GM12878 (cell line): ENCODE measurements around the gene GALC. TPM values are rescaled to one million over a fixed set of nuclear protein-coding genes. Genes with fewer than 3 reads are reported as not detected.
A peak's percentile ranks its signal among the peaks of the same experiment; 100 is the strongest.

Experiments used
- GABPA ChIP-seq: IDR thresholded peaks from 2 replicates; pipeline ENCODE4 v1.6.1; 2014; ENCODE audit warnings: antibody characterized with exemption, low read depth, mild to moderate bottlenecking, inconsistent platforms
- POU2F2 ChIP-seq: IDR thresholded peaks from 3 replicates; pipeline ENCODE4 v1.6.1; 2011; ENCODE audit warnings: low read depth, mild to moderate bottlenecking, low read length, borderline replicate concordance
- RFX5 ChIP-seq: IDR thresholded peaks from 2 replicates; pipeline ENCODE4 v1.6.1; 2011; ENCODE audit warnings: low read depth, low read length, improper control_type of control experiment
- STAT1 ChIP-seq: fragments of 450-650 bp; conservative IDR thresholded peaks from 2 replicates; pipeline ENCODE4 v1.6.1; 2014; ENCODE audit warnings: antibody characterized with exemption, mild to moderate bottlenecking
- SUPT20H ChIP-seq: IDR thresholded peaks from 2 replicates; pipeline ENCODE4 v1.6.1; 2011; ENCODE audit warnings: low read depth, mild to moderate bottlenecking, low read length, moderate library complexity, borderline replicate concordance; ENCODE audit not compliant: control insufficient read depth
- polyA plus RNA-seq, 11 experiments: library from polyadenylated mRNA; depleted of rRNA in 4 of 11; unstranded in 6 of 11; stranded (reverse) in 5 of 11; fragments of >200 nt; fragmentation: Nextera tagmentation in 4 of 11; fragmentation: Illumina TruSeq in 1 of 11; extraction: Ambion mirVana in 4 of 11; extraction: Trizol in 1 of 11; gene quantifications; 1 replicate in 1 of 11; 2 replicates in 10 of 11; pipeline versions ENCODE4 v1.2.1 to v1.2.3, GENCODE V29; 2011 to 2016; ENCODE audit warnings: inconsistent platforms in 2 of 11, missing spikeins in 2 of 11, low read depth in 1 of 11
- total RNA-seq, 4 experiments: library from RNA; depleted of rRNA in 3 of 4; stranded (reverse); fragments of >200 nt in 3 of 4; fragmentation: Illumina TruSeq in 1 of 4; extraction: Trizol in 1 of 4; gene quantifications; 2 replicates each; pipeline versions ENCODE4 v1.2.1 to v1.2.3, GENCODE V29; 2013 to 2021
- TF ChIP-seq, protein P1 (sequence below): fragments of 450-650 bp; formaldehyde crosslinking; IDR thresholded peaks from 2 replicates; pipeline ENCODE4 v1.4.0; 2022; ENCODE audit warnings: mild to moderate bottlenecking, moderate library complexity
- TF ChIP-seq, protein P2 (sequence below): IDR thresholded peaks from 2 replicates; pipeline ENCODE4 v1.6.1; 2011; ENCODE audit warnings: mild to moderate bottlenecking, low read depth, low read length, moderate library complexity; ENCODE audit not compliant: insufficient replicate concordance
- TF ChIP-seq, protein P3 (sequence below): fragments of 450-650 bp; formaldehyde crosslinking; IDR thresholded peaks from 2 replicates; pipeline ENCODE4 v1.4.0; 2020; ENCODE audit warnings: mild to moderate bottlenecking, moderate library complexity

The GALC gene
- total and polyA plus RNA-seq, 10 of the 15 experiments (the other 5 are each of a cell fraction or from before 2014, with no cell fraction given): 1.3 to 14.0 (median 4.5) TPM

DNA sequence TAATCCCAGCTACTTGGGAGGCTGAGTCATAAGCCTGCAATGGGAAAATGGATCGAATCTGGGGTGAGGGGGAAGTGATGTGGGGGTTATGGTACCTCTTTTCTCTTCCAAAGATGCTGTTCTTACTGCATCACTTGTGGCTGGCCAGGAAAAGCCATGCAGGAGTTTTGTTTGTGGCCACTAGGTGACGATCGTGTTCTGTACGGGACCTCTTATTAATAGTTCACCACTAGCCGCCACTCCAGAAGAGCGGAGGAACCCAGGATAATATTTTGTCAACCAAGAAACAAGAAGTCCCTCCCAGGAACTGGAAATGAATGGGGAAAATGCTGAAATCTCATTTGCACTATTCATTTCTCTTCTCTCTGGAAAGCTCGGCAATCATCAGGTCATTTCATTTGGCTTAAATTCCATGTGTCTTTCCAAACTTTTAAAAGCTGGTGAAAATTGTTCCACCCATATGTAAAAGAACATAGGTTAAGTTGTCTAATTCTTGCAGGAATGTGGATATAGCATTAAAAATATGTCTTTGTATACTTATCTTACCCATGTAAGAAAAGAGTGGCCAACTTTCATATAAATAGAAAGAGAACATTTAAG, 20.9 kb upstream of the GALC start (continued):
- no peak for TF ChIP-seq STAT1
- TF ChIP-seq, protein P1, sequence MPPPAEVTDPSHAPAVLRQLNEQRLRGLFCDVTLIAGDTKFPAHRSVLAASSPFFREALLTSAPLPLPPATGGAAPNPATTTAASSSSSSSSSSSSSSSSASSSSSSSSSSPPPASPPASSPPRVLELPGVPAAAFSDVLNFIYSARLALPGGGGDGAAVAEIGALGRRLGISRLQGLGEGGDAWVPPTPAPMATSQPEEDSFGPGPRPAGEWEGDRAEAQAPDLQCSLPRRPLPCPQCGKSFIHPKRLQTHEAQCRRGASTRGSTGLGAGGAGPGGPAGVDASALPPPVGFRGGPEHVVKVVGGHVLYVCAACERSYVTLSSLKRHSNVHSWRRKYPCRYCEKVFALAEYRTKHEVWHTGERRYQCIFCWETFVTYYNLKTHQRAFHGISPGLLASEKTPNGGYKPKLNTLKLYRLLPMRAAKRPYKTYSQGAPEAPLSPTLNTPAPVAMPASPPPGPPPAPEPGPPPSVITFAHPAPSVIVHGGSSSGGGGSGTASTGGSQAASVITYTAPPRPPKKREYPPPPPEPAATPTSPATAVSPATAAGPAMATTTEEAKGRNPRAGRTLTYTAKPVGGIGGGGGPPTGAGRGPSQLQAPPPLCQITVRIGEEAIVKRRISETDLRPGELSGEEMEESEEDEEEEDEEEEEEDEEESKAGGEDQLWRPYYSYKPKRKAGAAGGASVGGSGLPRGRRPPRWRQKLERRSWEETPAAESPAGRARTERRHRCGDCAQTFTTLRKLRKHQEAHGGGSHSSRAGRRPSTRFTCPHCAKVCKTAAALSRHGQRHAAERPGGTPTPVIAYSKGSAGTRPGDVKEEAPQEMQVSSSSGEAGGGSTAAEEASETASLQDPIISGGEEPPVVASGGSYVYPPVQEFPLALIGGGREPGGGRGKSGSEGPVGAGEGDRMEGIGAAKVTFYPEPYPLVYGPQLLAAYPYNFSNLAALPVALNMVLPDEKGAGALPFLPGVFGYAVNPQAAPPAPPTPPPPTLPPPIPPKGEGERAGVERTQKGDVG: no peak
- TF ChIP-seq POU2F2: 0 out of 3 replicates have a peak, but pooled peaks have one; percentile 20
- TF ChIP-seq SUPT20H: no peak
- TF ChIP-seq, protein P2, sequence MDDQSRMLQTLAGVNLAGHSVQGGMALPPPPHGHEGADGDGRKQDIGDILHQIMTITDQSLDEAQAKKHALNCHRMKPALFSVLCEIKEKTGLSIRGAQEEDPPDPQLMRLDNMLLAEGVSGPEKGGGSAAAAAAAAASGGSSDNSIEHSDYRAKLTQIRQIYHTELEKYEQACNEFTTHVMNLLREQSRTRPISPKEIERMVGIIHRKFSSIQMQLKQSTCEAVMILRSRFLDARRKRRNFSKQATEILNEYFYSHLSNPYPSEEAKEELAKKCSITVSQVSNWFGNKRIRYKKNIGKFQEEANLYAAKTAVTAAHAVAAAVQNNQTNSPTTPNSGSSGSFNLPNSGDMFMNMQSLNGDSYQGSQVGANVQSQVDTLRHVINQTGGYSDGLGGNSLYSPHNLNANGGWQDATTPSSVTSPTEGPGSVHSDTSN: peak; percentile 40
- TF ChIP-seq, protein P3, sequence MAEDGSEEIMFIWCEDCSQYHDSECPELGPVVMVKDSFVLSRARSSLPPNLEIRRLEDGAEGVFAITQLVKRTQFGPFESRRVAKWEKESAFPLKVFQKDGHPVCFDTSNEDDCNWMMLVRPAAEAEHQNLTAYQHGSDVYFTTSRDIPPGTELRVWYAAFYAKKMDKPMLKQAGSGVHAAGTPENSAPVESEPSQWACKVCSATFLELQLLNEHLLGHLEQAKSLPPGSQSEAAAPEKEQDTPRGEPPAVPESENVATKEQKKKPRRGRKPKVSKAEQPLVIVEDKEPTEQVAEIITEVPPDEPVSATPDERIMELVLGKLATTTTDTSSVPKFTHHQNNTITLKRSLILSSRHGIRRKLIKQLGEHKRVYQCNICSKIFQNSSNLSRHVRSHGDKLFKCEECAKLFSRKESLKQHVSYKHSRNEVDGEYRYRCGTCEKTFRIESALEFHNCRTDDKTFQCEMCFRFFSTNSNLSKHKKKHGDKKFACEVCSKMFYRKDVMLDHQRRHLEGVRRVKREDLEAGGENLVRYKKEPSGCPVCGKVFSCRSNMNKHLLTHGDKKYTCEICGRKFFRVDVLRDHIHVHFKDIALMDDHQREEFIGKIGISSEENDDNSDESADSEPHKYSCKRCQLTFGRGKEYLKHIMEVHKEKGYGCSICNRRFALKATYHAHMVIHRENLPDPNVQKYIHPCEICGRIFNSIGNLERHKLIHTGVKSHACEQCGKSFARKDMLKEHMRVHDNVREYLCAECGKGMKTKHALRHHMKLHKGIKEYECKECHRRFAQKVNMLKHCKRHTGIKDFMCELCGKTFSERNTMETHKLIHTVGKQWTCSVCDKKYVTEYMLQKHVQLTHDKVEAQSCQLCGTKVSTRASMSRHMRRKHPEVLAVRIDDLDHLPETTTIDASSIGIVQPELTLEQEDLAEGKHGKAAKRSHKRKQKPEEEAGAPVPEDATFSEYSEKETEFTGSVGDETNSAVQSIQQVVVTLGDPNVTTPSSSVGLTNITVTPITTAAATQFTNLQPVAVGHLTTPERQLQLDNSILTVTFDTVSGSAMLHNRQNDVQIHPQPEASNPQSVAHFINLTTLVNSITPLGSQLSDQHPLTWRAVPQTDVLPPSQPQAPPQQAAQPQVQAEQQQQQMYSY: no peak
- TF ChIP-seq GABPA: no peak
- TF ChIP-seq RFX5: 0 out of 2 replicates have a peak, but pooled peaks have one; percentile 24
